GM12873 (cell line): ENCODE measurements around the gene FOXP3.

Experiments used
- CTCF ChIP-seq: IDR thresholded peaks from 2 replicates; pipeline ENCODE4 v1.5.1; 2012; ENCODE audit warnings: low read depth, mild to moderate bottlenecking, moderate library complexity, low read length, control low read depth; ENCODE audit not compliant: insufficient read depth; ENCODE audit errors: missing control alignments

Gene FOXP3

GRCh38 chrX:49226946-49227345 is 37.6 kb downstream of the FOXP3 start:
- TF ChIP-seq CTCF, result no peak

GRCh38 chrX:49225858-49226257 is 38.7 kb downstream of the FOXP3 start:
- TF ChIP-seq CTCF, result no peak

GRCh38 chrX:49221868-49222267 is 42.6 kb downstream of the FOXP3 start:
- no peak for TF ChIP-seq CTCF

- no peak for TF ChIP-seq CTCF
Measured at GRCh38 chrX:49220100-49220499, 44.4 kb downstream of the FOXP3 start.

- TF ChIP-seq CTCF, result no peak
Measured at GRCh38 chrX:49214996-49215526, 49.4 kb downstream of the FOXP3 start.

GRCh38 chrX:49214416-49214815 is 50.1 kb downstream of the FOXP3 start:
- TF ChIP-seq CTCF, result no peak

- TF ChIP-seq CTCF, result no peak
Measured at GRCh38 chrX:49212861-49213260, 51.6 kb downstream of the FOXP3 start.
